GM13976 (cell line): ENCODE measurements around the gene TNNC2.

ENCODE experiments used
- DNase-seq: peaks from one replicate; pipeline ENCODE4 v3.0.0; 2012; ENCODE audit warnings: low spot score
- in situ Hi-C: fragments of 300-500 bp; cut with MboI; formaldehyde crosslinking; loops from one replicate; pipeline ENCODE4 v1.12.0; 2022; ENCODE audit warnings: low sequenced_read_pairs, mixed read lengths, inconsistent platforms; ENCODE audit not compliant: unreplicated experiment
- TF ChIP-seq, protein P1 (sequence below): IDR thresholded peaks from 2 replicates; pipeline ENCODE4 v1.5.1; 2012; ENCODE audit warnings: borderline replicate concordance, mild to moderate bottlenecking; ENCODE audit not compliant: insufficient read depth; ENCODE audit errors: extremely low read depth, missing control alignments, control extremely low read depth

The TNNC2 gene

DNA sequence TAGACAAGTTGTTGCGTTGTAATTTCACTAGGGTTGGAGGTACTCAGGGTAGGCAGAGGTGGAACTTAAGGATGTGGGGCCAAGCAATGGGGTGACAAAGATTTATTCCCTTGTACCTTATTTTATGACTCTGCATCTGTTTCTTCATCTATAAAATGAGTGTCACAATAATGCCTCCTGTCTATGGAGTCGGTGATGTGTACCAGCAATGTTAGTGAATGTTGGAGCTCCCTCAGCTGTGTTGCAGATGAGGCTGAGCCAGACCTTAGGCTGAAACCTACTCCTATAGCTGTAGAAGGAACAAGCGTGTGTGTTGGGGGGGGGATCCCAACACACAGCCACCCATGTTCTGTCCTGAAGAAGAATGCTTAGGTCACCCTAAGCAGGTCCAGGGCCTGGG is 10.2 kb downstream of the TNNC2 start:
- no peak for DNase-seq
- in situ Hi-C loops: no loop called here
- TF ChIP-seq, protein P1, sequence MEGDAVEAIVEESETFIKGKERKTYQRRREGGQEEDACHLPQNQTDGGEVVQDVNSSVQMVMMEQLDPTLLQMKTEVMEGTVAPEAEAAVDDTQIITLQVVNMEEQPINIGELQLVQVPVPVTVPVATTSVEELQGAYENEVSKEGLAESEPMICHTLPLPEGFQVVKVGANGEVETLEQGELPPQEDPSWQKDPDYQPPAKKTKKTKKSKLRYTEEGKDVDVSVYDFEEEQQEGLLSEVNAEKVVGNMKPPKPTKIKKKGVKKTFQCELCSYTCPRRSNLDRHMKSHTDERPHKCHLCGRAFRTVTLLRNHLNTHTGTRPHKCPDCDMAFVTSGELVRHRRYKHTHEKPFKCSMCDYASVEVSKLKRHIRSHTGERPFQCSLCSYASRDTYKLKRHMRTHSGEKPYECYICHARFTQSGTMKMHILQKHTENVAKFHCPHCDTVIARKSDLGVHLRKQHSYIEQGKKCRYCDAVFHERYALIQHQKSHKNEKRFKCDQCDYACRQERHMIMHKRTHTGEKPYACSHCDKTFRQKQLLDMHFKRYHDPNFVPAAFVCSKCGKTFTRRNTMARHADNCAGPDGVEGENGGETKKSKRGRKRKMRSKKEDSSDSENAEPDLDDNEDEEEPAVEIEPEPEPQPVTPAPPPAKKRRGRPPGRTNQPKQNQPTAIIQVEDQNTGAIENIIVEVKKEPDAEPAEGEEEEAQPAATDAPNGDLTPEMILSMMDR: no peak

DNA sequence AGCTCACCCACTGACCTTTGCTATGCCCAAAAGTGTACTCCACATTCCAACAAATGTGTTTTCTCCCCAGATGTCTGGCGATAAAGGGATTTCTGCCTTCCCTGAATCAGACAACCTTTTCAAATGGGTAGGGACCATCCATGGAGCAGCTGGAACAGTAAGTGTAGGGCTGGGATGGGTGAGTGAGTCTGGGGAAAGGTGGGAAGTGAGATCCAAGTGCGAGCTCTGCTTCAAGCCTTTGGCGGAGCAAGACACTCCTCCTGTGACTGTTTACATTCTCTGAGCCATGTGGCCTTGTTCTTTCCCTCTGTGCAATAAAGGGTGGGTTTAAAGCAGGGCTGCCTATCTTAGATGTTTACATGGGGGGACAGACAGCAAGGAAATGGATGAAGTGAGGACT is 12.8 kb downstream of the TNNC2 start:
- in situ Hi-C loops: no loop called here
- no peak for DNase-seq
- TF ChIP-seq, protein P1: no peak

DNA sequence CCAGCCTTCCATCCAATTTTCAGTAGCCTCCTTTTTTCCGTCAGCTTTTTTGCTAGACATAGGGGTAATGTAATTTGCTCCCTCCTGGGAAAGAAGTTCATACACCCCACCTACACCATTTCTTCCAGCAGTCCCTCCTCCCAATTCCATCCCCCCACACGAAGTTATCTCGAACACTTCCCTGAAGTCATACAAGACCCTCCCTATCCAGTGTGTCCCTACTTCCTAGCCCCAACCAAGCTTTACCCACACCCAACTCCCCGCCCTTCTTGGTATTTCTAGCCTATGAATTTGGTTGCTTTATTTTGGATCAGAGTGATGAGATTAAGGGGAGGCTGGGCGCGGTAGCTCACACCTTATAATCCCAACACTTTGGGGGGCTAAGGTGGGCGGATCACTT is 13.6 kb downstream of the TNNC2 start:
- no peak for DNase-seq
- TF ChIP-seq, protein P1: no peak
- in situ Hi-C loops: no loop called here

GRCh38 chr20:45813006-45813340 is 14.1 kb downstream of the TNNC2 start:
- DNase-seq: no peak
- TF ChIP-seq, protein P1: no peak
- in situ Hi-C loops: no loop called here

- TF ChIP-seq, protein P1: no peak
- peak; percentile 98 for DNase-seq
- in situ Hi-C loops: no loop called here
These were observed 14.7 kb downstream of the TNNC2 start, which contains the start of gene UBE2C for GRCh38 chr20:45812157-45813005. Gene UBE2C (plus strand): TSS chr20:45812644. CDS start chr20:45812696, 52 bp downstream.

DNA sequence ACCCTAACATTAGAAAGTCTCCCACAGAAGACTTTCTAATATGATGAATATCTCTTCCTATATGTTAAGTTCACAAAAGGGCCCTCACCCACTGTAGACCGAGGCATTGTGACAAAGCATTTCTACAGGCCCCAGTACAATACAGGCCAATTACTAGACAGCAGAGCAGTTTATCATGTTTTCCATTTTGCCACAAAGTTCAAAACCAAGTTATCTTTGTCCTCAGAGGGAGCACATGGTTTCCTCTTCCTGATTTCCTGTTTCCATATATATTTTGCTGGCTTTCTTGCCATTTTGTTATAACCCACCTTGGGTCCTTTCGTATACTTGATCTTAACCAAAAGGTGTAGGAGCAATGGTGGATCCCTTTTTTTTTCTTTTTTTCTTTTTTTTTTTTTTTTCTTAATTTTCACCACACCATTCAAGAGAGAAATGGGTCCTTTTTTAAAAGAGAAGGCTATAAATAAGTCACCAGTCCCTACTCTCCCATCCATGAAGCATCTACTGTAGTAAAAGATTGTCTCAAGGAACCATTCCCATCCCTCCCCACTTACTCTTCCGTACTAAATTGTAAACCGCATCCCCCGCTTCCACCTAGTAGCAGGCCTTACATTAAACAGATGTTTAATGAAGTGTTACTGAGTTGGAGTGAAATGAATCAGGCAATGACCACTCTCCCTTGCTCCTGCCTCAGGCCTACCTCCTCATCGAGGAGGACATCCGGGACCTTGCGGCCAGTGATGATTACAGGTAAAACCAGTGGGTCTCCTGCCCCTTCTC is 16.7 kb downstream of the TNNC2 start:
- TF ChIP-seq, protein P1: no peak
- no peak for DNase-seq
- in situ Hi-C loops: no loop called here
